ENCODE data around the gene NSUN4. TPM values are rescaled to one million over a fixed set of nuclear protein-coding genes. Genes with fewer than 3 reads are reported as not detected.

The NSUN4 gene
- polyA plus RNA-seq, 3 donors: 8.5 to 12.8 (median 10.4) TPM

DNA sequence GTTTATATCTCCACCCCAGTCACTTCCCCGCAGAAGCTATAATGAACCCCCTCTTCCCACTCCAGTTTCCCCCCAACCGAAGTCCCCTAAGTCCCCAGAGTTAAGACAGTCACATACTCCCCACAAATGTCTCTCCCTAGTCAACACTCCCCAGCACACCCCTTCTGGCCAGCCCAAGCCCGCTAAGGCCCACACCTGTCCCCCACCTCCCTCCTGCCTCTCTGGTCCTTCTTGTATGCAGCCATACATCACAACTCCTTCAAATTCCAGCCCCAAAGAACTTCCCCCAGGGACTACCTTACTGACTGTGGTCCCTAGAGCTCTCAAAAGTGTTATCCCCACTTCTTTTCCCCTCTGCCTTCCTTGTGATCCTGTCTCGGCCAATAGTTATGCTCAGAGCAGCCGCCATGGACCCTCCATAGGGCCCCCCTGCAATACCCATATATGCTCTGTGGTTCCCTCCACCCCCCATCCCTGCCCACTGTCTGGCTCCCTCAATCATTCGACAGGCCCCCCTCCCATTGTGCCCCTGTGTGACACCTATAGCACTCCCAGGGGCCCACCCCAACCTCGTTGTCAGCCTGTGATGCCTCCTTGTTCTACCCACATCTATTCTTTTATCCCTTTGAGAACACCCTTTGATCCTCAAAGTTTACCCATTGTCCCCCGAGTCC is 2.2 kb downstream of the NSUN4 start:
- H3K4me1 ChIP-seq (ENCODE audit: control insufficient read depth in 1 of 2, insufficient read depth in 2 of 2, low read length in 2 of 2): peaks cover 19 to 24% of the 10 kb centered on the region in 2 donors
- no peak overlapping the region for H3K9ac ChIP-seq (ENCODE audit: insufficient read depth, low read length, poor library complexity, severe bottlenecking)
- no peaks in the 10 kb centered on the region for H3K9me3 ChIP-seq (replicated peaks in 1 of 2; ENCODE audit: control insufficient read depth in 1 of 2, insufficient read depth in 1 of 2, low read length in 2 of 2)
- Mint-ChIP-seq H3K9me3 (peaks cover 0 to 2% (median 0%) of the 10 kb centered on the region in 7 donors), H3K4me1 (peaks cover 28% of the 10 kb centered on the region), H3K27me3 (ENCODE audit: low read depth in 3 of 3) (peaks cover 0 to 1% (median 0%) of the 10 kb centered on the region in 3 donors), H3K36me3 (peaks cover 45 to 58% of the 10 kb centered on the region in 2 donors), H3K4me3 (no peak overlapping the region), H3K27ac (peak overlapping the region in 6 of 7 donors; percentile 54 to 100 (median 88))
- peaks cover 26% of the 10 kb centered on the region for H3K79me2 ChIP-seq (ENCODE audit: insufficient read depth, low read length)
- H3K27me3 ChIP-seq (ENCODE audit: control insufficient read depth in 2 of 2, insufficient read depth in 2 of 2, low read length in 2 of 2): no peaks in the 10 kb centered on the region
- H2AFZ ChIP-seq (ENCODE audit: insufficient read depth, low read depth, low read length, poor library complexity, severe bottlenecking): no peak overlapping the region
- TF ChIP-seq CTCF (IDR thresholded peaks at IDR 0.05): no peak
- H3K27ac ChIP-seq (ENCODE audit: low read depth in 1 of 2, low read length in 2 of 2): peak overlapping the region in 1 of 2 donors; percentile 96
- no peak for DNase-seq
- peaks cover 35 to 48% of the 10 kb centered on the region in 2 donors for H3K36me3 ChIP-seq (replicated peaks in 1 of 2; ENCODE audit: control insufficient read depth in 1 of 2, insufficient read depth in 2 of 2, low read length in 2 of 2)
- intact Hi-C loops (cut with micrococcal nuclease): loop anchor here in 1 of 2 donors (5.0 kb wide), 1 partner anchor 41 kb away; the partner anchor contains the start of genes LRRC41 and UQCRH
- H3K4me2 ChIP-seq (replicated peaks; ENCODE audit: extremely low read depth, low read length, poor library complexity, severe bottlenecking): no peak overlapping the region
- 98% methylated on average over 8 of the region's 8 CpGs for WGBS (ENCODE audit: insufficient coverage)
- peaks cover 4% of the 10 kb centered on the region for H4K20me1 ChIP-seq (ENCODE audit: insufficient read depth, low read length)
- no peak overlapping the region for H3K4me3 ChIP-seq (replicated peaks in 1 of 3; ENCODE audit: low read depth in 2 of 3, low read length in 3 of 3)

GRCh38 chr1:46343351-46343695 is 2.7 kb downstream of the NSUN4 start:
- peak overlapping the region in 4 of 7 donors; percentile 54 to 100 (median 99) for H3K27ac Mint-ChIP-seq
- peak overlapping the region in 1 of 2 donors; percentile 49 for H3K27ac ChIP-seq (ENCODE audit: low read depth in 1 of 2, low read length in 2 of 2)

More at GRCh38 chr1:46343351-46343695, 2.7 kb downstream of the NSUN4 start:
- 100% methylated on average over 4 of the region's 4 CpGs for WGBS (ENCODE audit: insufficient coverage)
- Histone ChIP-seq H3K36me3 (replicated peaks in 1 of 2; ENCODE audit: control insufficient read depth in 1 of 2, insufficient read depth in 2 of 2, low read length in 2 of 2) (peaks cover 35 to 48% of the 10 kb centered on the region in 2 donors), H3K4me3 (replicated peaks in 1 of 3; ENCODE audit: low read depth in 2 of 3, low read length in 3 of 3) (no peak overlapping the region), H2AFZ (ENCODE audit: insufficient read depth, low read depth, low read length, poor library complexity, severe bottlenecking) (no peak overlapping the region), H4K20me1 (ENCODE audit: insufficient read depth, low read length) (peaks cover 4% of the 10 kb centered on the region), H3K9me3 (replicated peaks in 1 of 2; ENCODE audit: control insufficient read depth in 1 of 2, insufficient read depth in 1 of 2, low read length in 2 of 2) (no peaks in the 10 kb centered on the region), H3K27me3 (ENCODE audit: control insufficient read depth in 2 of 2, insufficient read depth in 2 of 2, low read length in 2 of 2) (no peaks in the 10 kb centered on the region), H3K9ac (ENCODE audit: insufficient read depth, low read length, poor library complexity, severe bottlenecking) (no peak overlapping the region), H3K79me2 (ENCODE audit: insufficient read depth, low read length) (peaks cover 26% of the 10 kb centered on the region), H3K4me1 (ENCODE audit: control insufficient read depth in 1 of 2, insufficient read depth in 2 of 2, low read length in 2 of 2) (peaks cover 19 to 24% of the 10 kb centered on the region in 2 donors), H3K4me2 (replicated peaks; ENCODE audit: extremely low read depth, low read length, poor library complexity, severe bottlenecking) (no peak overlapping the region)
- H3K4me1 Mint-ChIP-seq: peaks cover 34% of the 10 kb centered on the region
- no peak overlapping the region for H3K4me3 Mint-ChIP-seq
- peaks cover 0 to 2% (median 0%) of the 10 kb centered on the region in 7 donors for H3K9me3 Mint-ChIP-seq
- H3K27me3 Mint-ChIP-seq (ENCODE audit: low read depth in 3 of 3): peaks cover 0 to 1% (median 0%) of the 10 kb centered on the region in 3 donors
- H3K36me3 Mint-ChIP-seq: peaks cover 45 to 58% of the 10 kb centered on the region in 2 donors
- DNase-seq: no peak
- TF ChIP-seq CTCF (IDR thresholded peaks at IDR 0.05): no peak
- intact Hi-C loops (cut with micrococcal nuclease): loop anchor here in 1 of 2 donors (5.0 kb wide), 1 partner anchor 41 kb away; the partner anchor contains the start of genes LRRC41 and UQCRH
